Thoracic aorta (tissue), 2 donors: Measurements from ENCODE around the gene NPPB. TPM values are rescaled to one million over a fixed set of nuclear protein-coding genes. Genes with fewer than 3 reads are reported as not detected.

Source experiments
- ATAC-seq: fragments of 150-250 bp; one replicate; pipeline ENCODE4 v1.8.0; 2017; ENCODE audit warnings: low read depth; ENCODE audit not compliant: insufficient number of reproducible peaks, low FRiP score
- DNase-seq: peaks from one replicate; pipeline ENCODE4 v3.0.0-alpha.2; 2020; ENCODE audit warnings: low spot score
- H3K27ac ChIP-seq, 2 donors: fragments of 200-600 bp; sonication (generic); 1 replicate in 1 of 2; 2 replicates in 1 of 2; pipeline ENCODE4 v1.5.1; 2016; ENCODE audit warnings: mild to moderate bottlenecking in 2 of 2, moderate library complexity in 2 of 2
- H3K27me3 ChIP-seq: fragments of 200-600 bp; sonication (generic); replicated peaks from 2 replicates; pipeline ENCODE4 v1.6.0; 2016; ENCODE audit warnings: mild to moderate bottlenecking; ENCODE audit not compliant: insufficient read depth
- H3K36me3 ChIP-seq: fragments of 200-600 bp; sonication (generic); one replicate; pipeline ENCODE4 v1.5.1; 2016
- H3K4me1 ChIP-seq, 2 donors: fragments of 200-600 bp; sonication (generic); 1 replicate in 1 of 2; 2 replicates in 1 of 2; pipeline versions ENCODE4 v1.5.1 to v1.6.0; 2016; ENCODE audit warnings: low read depth in 2 of 2, mild to moderate bottlenecking in 1 of 2; ENCODE audit not compliant: control insufficient read depth in 1 of 2
- H3K4me3 ChIP-seq: fragments of 200-600 bp; sonication (generic); 2 replicates; pipeline ENCODE4 v1.5.1; 2016; ENCODE audit warnings: mild to moderate bottlenecking
- H3K9me3 ChIP-seq: fragments of 200-600 bp; sonication (generic); 2 replicates; pipeline ENCODE4 v1.5.1; 2016
- CTCF ChIP-seq: fragments of 200-600 bp; sonication (generic); IDR thresholded peaks from one replicate; pipeline ENCODE4 v1.5.1; 2019; ENCODE audit warnings: antibody characterized with exemption
- total RNA-seq, 2 donors: library from RNA; depleted of rRNA; stranded (reverse); fragments of >200 nt; gene quantifications; one replicate each; pipeline versions ENCODE4 v1.1.0 to v1.2.3, GENCODE V29; 2016

NPPB gene
- total RNA-seq, 2 donors from 2014 or later, result not detected

GRCh38 chr1:11855430-11855829, 3.3 kb downstream of the NPPB start:
- Histone ChIP-seq H3K4me1 (peaks cover 0 to 3% of the 10 kb centered on the region in 2 donors), H3K27me3 (no peaks in the 10 kb centered on the region), H3K36me3 (no peaks in the 10 kb centered on the region), H3K9me3 (no peaks in the 10 kb centered on the region), H3K4me3 (no peak overlapping the region), H3K27ac (no peak overlapping the region)
- no peak for ATAC-seq
- DNase-seq, result no peak
- TF ChIP-seq CTCF, result no peak

- H3K36me3 ChIP-seq, result no peaks in the 10 kb centered on the region
- DNase-seq (no peak), ATAC-seq (no peak)
- no peak overlapping the region for H3K4me3 ChIP-seq
- no peaks in the 10 kb centered on the region for H3K27me3 ChIP-seq
- H3K4me1 ChIP-seq, result peaks cover 0 to 3% of the 10 kb centered on the region in 2 donors
- no peak for TF ChIP-seq CTCF
- H3K9me3 ChIP-seq, result no peaks in the 10 kb centered on the region
- no peak overlapping the region for H3K27ac ChIP-seq
Observed at GRCh38 chr1:11854519-11854918, 4.2 kb downstream of the NPPB start.

DNA sequence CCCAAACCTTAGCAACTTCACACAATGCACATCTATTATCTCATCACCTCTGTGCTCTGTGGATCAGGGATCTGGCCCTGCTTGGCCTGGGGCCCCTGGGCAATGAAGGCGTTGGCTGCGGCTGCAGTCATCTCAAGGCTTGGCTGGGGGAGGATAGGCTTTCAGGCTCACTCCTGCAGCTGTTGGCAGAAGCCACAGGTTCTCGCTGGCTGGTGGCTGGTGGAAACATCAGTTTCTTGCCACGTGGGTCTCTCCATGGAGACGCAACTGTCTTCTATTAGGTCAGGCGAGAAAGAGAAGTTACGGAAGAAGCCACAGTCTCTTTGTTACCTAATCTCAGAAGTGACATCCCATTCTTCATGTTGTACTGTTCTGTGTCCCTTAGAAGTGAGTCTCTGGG, 7.6 kb downstream of the NPPB start:
- TF ChIP-seq CTCF, result no peak
- no peak for ATAC-seq
- Histone ChIP-seq H3K27ac (no peak overlapping the region), H3K4me3 (no peak overlapping the region), H3K9me3 (no peaks in the 10 kb centered on the region), H3K27me3 (no peaks in the 10 kb centered on the region), H3K4me1 (no peaks in the 10 kb centered on the region), H3K36me3 (peaks cover 6% of the 10 kb centered on the region)
- no peak for DNase-seq

GRCh38 chr1:11850156-11850555, 8.6 kb downstream of the NPPB start:
- no peaks in the 10 kb centered on the region for H3K4me1 ChIP-seq
- no peak for DNase-seq
- H3K27ac ChIP-seq, result no peak overlapping the region
- ATAC-seq, result no peak
- H3K36me3 ChIP-seq, result peaks cover 6% of the 10 kb centered on the region
- H3K27me3 ChIP-seq, result no peaks in the 10 kb centered on the region
- TF ChIP-seq CTCF, result no peak
- H3K4me3 ChIP-seq, result no peak overlapping the region
- no peaks in the 10 kb centered on the region for H3K9me3 ChIP-seq

GRCh38 chr1:11848373-11848700, 10.4 kb downstream of the NPPB start:
- ATAC-seq (no peak), DNase-seq (no peak)
- no peak overlapping the region for H3K27ac ChIP-seq
- TF ChIP-seq CTCF, result no peak
- peaks cover 18% of the 10 kb centered on the region for H3K36me3 ChIP-seq
- no peaks in the 10 kb centered on the region for H3K27me3 ChIP-seq
- no peak overlapping the region for H3K4me3 ChIP-seq
- H3K4me1 ChIP-seq, result no peaks in the 10 kb centered on the region
- H3K9me3 ChIP-seq, result no peaks in the 10 kb centered on the region
